AG04449 (cell line): ENCODE measurements around the gene PHC1.

Experiments
- CTCF ChIA-PET: fragments of 350-600 bp; formaldehyde crosslinking; extraction: SDS; loops from one replicate; lab custom pipeline; 2021; ENCODE audit warnings: antibody characterized with exemption; lab: Yijun Ruan, JAX
- POLR2A ChIA-PET: fragments of 400-600, 350-600 bp; formaldehyde crosslinking; extraction: SDS; loops from one replicate; lab custom pipeline; 2020; ENCODE audit warnings: antibody characterized with exemption, inconsistent platforms; lab: Yijun Ruan, JAX
- DNase-seq: peaks from one replicate; pipeline ENCODE4 v3.0.0-alpha.2; 2010; ENCODE audit warnings: low read depth, low spot score
- H3K4me3 ChIP-seq: 2 replicates; pipeline ENCODE4 v1.5.1; 2011; ENCODE audit warnings: low read depth, mild to moderate bottlenecking, control low read depth, low read length
- CTCF ChIP-seq: IDR thresholded peaks from one replicate; pipeline ENCODE4 v1.5.1; 2011; ENCODE audit warnings: mild to moderate bottlenecking, moderate library complexity, low read length, control low read depth, inconsistent platforms; ENCODE audit not compliant: insufficient read depth; ENCODE audit errors: missing control alignments

The PHC1 gene

GRCh38 chr12:8876887-8877286 is 37.4 kb upstream of the PHC1 start:
- no peak overlapping the region for H3K4me3 ChIP-seq
- no peak for DNase-seq
- POLR2A ChIA-PET = no interaction called here
- CTCF ChIA-PET = no interaction called here
- TF ChIP-seq CTCF = no peak

- no peak for TF ChIP-seq CTCF
- POLR2A ChIA-PET = no interaction called here
- no peak for DNase-seq
- CTCF ChIA-PET = interaction anchor here (1.1 to 1.3 kb wide), 2 partner anchors 205 to 229 kb away, joined by 3 to 5 read pairs; no protein-coding TSS in a partner anchor
- H3K4me3 ChIP-seq = no peak overlapping the region
Observed at GRCh38 chr12:8886502-8887284, 27.6 kb upstream of the PHC1 start.

- DNase-seq = no peak
- no peak for TF ChIP-seq CTCF
- ChIA-PET CTCF (interaction anchor here (1.3 kb wide), 1 partner anchor 206 kb away, joined by 5 read pairs; no protein-coding TSS in a partner anchor), POLR2A (no interaction called here)
- no peak overlapping the region for H3K4me3 ChIP-seq
Observed at GRCh38 chr12:8887285-8887715, 27.0 kb upstream of the PHC1 start.

- peak overlapping the region; percentile 51 for H3K4me3 ChIP-seq
- DNase-seq = no peak
- peak; percentile 80 for TF ChIP-seq CTCF
- POLR2A ChIA-PET = no interaction called here
- CTCF ChIA-PET = interaction anchor here (0.7 to 9.7 kb wide), 43 partner anchors 8 to 348 kb away, joined by 3 to 97 read pairs (median 5); partner anchors contain the start of genes M6PR, MFAP5 and PHC1
Observed at GRCh38 chr12:8890313-8891085, 23.8 kb upstream of the PHC1 start.

GRCh38 chr12:8891976-8892375 is 22.3 kb upstream of the PHC1 start:
- no peak for TF ChIP-seq CTCF
- ChIA-PET CTCF (interaction anchor here (1.9 to 9.7 kb wide), 11 partner anchors 10 to 348 kb away, joined by 7 to 97 read pairs (median 23); partner anchors contain the start of genes MFAP5 and PHC1), POLR2A (no interaction called here)
- DNase-seq = no peak
- no peak overlapping the region for H3K4me3 ChIP-seq

- ChIA-PET CTCF (interaction anchor here (1.6 to 9.7 kb wide), 2 partner anchors 213 to 237 kb away, joined by 4 to 97 read pairs; partner anchors contain the start of gene MFAP5), POLR2A (no interaction called here)
- no peak for DNase-seq
- TF ChIP-seq CTCF = no peak
- no peak overlapping the region for H3K4me3 ChIP-seq
Observed at GRCh38 chr12:8894378-8894777, 19.9 kb upstream of the PHC1 start.
